GM19023 (cell line): Measurements from ENCODE around the gene CST7.
"Not testable (repeated sequence)": the region's sequence is repeated elsewhere in the genome, so short reads cannot be mapped to it uniquely, and the experiment has no call there.

Source experiments
- ATAC-seq: cut with Tn5 transposase; IDR thresholded peaks from one replicate; pipeline ENCODE4 v1.9.1; 2021; ENCODE audit warnings: mild to moderate bottlenecking, moderate library complexity; ENCODE audit not compliant: unreplicated experiment

Gene CST7

DNA sequence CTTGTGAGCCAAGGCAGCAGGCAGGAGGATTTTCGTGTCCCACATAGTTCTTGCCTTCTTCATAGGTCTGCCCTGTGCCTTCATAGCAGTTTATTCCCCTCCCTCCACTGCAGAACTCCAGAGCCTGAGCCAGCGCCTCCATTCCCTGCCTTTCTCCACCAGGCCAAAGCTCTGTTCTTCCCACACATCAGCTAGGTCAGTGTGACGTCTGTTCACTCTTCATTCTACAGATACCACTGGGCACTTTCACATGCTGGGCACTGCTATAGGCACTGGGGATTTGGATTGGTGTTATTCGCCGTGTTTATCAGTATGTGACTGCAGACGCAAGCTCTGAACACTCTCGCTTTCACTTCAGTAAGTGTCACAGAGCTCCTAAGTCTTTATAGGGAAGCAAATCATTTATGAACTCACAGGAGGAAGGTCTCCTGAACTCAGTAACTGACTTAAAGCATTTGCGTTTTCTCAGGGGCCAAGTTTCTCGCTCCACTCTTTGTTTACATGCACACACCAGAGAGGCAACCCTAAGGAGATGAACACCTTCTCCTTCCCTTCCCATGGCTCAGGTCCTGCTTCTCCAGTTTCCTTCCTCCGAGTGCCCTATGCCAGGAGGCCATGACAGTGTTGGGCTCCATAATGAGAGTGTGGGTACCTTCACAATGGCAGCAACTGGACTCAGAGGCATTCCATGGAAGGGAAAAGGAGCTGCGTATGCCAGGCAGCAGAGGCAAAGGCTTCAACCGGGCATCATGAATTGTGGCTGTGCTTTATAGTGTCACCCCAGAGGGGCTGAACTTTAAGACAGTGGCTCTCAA is 49.8 kb downstream of the CST7 start:
- no peak for ATAC-seq

DNA sequence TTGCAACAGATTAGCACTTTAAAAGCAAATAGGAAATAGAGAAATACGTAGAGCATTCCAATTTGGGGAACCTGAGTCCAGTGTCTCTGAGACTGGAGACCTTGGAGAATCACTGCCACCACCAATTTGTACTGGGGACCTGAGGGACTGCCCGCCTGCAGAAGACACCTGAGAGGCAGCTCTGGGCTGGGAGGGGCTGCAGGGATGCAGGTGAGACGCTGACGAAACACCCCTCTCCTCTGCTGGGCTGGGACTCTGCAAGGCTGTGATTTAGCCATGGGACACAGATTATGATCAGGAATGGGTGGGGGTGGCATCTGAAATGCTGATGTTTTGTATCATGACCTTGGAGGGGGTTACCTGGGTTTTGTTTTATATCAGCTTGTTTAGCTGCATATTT is 50.5 kb downstream of the CST7 start:
- no peak for ATAC-seq

DNA sequence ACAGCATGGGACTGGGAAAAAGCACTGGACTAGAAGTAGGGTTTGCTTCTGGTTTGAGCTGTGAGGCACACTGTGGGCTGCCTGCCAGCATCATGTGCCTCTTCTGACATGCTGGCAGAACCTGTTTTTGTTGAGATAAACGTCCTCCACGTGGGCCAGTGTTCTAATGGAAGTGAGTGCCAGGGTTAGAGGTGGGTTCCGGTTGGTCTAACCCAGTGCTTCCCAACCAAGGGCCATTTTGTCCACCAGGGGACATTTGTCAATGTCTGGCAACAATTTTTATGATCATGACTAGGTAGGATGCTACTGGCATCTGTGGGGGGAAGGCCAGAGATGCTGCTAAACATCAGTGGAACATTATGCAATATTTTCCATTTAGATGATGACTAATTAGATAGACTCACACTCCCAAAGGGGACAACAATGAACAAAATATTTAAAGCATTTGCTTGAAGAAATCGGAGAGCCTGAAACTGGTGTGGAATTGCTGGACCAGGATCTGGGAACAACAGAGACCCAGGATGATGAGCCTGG is 51.3 kb downstream of the CST7 start:
- no peak for ATAC-seq

GRCh38 chr20:25001323-25001722 is 52.3 kb downstream of the CST7 start:
- ATAC-seq = not testable (repeated sequence)

- no peak for ATAC-seq
These were observed 53.9 kb downstream of the CST7 start for GRCh38 chr20:25003002-25003401.

- no peak for ATAC-seq
These were observed 56.2 kb downstream of the CST7 start for GRCh38 chr20:25005220-25005619.

- no peak for ATAC-seq
These were observed 56.6 kb downstream of the CST7 start for GRCh38 chr20:25005661-25006060.

GRCh38 chr20:25006431-25007167 is 57.5 kb downstream of the CST7 start:
- ATAC-seq = no peak

- ATAC-seq = no peak
These were observed 58.6 kb downstream of the CST7 start for GRCh38 chr20:25007491-25008305.

GRCh38 chr20:25008388-25009217 is 59.5 kb downstream of the CST7 start:
- ATAC-seq = no peak
